GM23338 (cell line): ENCODE measurements around the gene MAP2K3. TPM values are rescaled to one million over a fixed set of nuclear protein-coding genes. Genes with fewer than 3 reads are reported as not detected.

Source experiments
- ATAC-seq: fragments of 200-7000 bp; cut with Tn5 transposase; 3 replicates; pipeline ENCODE4 v1.9.1; 2020
- DNase-seq: peaks from one replicate; pipeline ENCODE4 v3.0.0-alpha.2; 2015; ENCODE audit warnings: low spot score
- H2AFZ ChIP-seq: fragments of 200-600 bp; sonication (generic); 2 replicates; pipeline ENCODE4 v1.8.0; 2016; ENCODE audit warnings: antibody characterized with exemption, mild to moderate bottlenecking, moderate library complexity
- H3F3A ChIP-seq: fragments of 200-600 bp; sonication (generic); replicated peaks from 2 replicates; pipeline ENCODE4 v1.8.0; 2017; ENCODE audit warnings: antibody characterized with exemption, mixed run types, low read depth
- H3K27ac ChIP-seq: fragments of 200-600 bp; sonication (generic); 2 replicates; pipeline ENCODE4 v1.6.1; 2016; ENCODE audit warnings: low read depth
- H3K27me3 ChIP-seq: fragments of 200-600 bp; sonication (generic); 2 replicates; pipeline ENCODE4 v1.8.0; 2016; ENCODE audit warnings: mild to moderate bottlenecking, mixed run types, moderate library complexity; ENCODE audit not compliant: insufficient read depth
- H3K36me3 ChIP-seq: fragments of 200-600 bp; sonication (generic); 2 replicates; pipeline ENCODE4 v1.8.0; 2016; ENCODE audit warnings: mild to moderate bottlenecking; ENCODE audit not compliant: insufficient read depth
- H3K4me1 ChIP-seq: fragments of 200-600 bp; sonication (generic); 2 replicates; pipeline ENCODE4 v1.8.0; 2016; ENCODE audit warnings: mild to moderate bottlenecking, moderate library complexity; ENCODE audit not compliant: insufficient read depth
- H3K4me2 ChIP-seq: fragments of 200-600 bp; sonication (generic); 2 replicates; pipeline ENCODE4 v1.7.1; 2017; ENCODE audit warnings: mixed run types
- H3K4me3 ChIP-seq: fragments of 200-600 bp; sonication (generic); 2 replicates; pipeline ENCODE4 v1.6.1; 2016; ENCODE audit warnings: mixed run types
- H3K79me2 ChIP-seq: fragments of 200-600 bp; sonication (generic); replicated peaks from 2 replicates; pipeline ENCODE4 v1.8.0; 2017; ENCODE audit warnings: mild to moderate bottlenecking; ENCODE audit not compliant: insufficient read depth
- H3K9me2 ChIP-seq: fragments of 200-600 bp; sonication (generic); 2 replicates; pipeline ENCODE4 v1.8.0; 2017; ENCODE audit not compliant: insufficient read depth
- H4K20me1 ChIP-seq: fragments of 200-600 bp; sonication (generic); replicated peaks from 2 replicates; pipeline ENCODE4 v1.8.0; 2017; ENCODE audit warnings: mild to moderate bottlenecking; ENCODE audit not compliant: insufficient read depth
- H3K27ac Mint-ChIP-seq: 2 replicates; pipeline ENCODE4 v1.8.0; 2020; ENCODE audit warnings: inconsistent platforms, mild to moderate bottlenecking, moderate library complexity, mixed read lengths
- H3K27me3 Mint-ChIP-seq: 3 replicates; pipeline ENCODE4 v1.8.0; 2022; ENCODE audit warnings: low read depth, mild to moderate bottlenecking, moderate library complexity, mixed read lengths, inconsistent platforms; ENCODE audit not compliant: insufficient read depth, poor library complexity
- H3K36me3 Mint-ChIP-seq: 3 replicates; pipeline ENCODE4 v1.8.0; 2021; ENCODE audit warnings: low read depth, mild to moderate bottlenecking, inconsistent platforms, moderate library complexity, mixed read lengths
- H3K4me1 Mint-ChIP-seq: 3 replicates; pipeline ENCODE4 v1.8.0; 2020; ENCODE audit warnings: mild to moderate bottlenecking, inconsistent platforms, mixed read lengths
- H3K4me3 Mint-ChIP-seq: 3 replicates; pipeline ENCODE4 v1.8.0; 2021; ENCODE audit warnings: moderate library complexity, mild to moderate bottlenecking, inconsistent platforms, mixed read lengths
- H3K9me3 Mint-ChIP-seq: 3 replicates; pipeline ENCODE4 v1.8.0; 2020; ENCODE audit warnings: moderate library complexity, mild to moderate bottlenecking, inconsistent platforms, mixed read lengths
- CREB1 ChIP-seq: fragments of 250-450 bp; sonication (Bioruptor Pico); IDR thresholded peaks from 2 replicates; pipeline ENCODE4 v1.5.0; 2020; ENCODE audit warnings: low read depth, mild to moderate bottlenecking, moderate library complexity
- CTCF ChIP-seq, 2 experiments: fragments of 200-600 bp in 1 of 2; sonication (generic) in 1 of 2; conservative IDR thresholded peaks; 2 replicates each; pipeline versions ENCODE4 v1.5.1 to v1.6.1; 2016 to 2017; ENCODE audit warnings: antibody characterized with exemption in 2 of 2, low read depth in 2 of 2, mild to moderate bottlenecking in 2 of 2, moderate library complexity in 1 of 2
- ETS1 ChIP-seq: IDR thresholded peaks from 2 replicates; pipeline ENCODE4 v1.6.1; 2016; ENCODE audit warnings: antibody characterized with exemption
- JUNB ChIP-seq: IDR thresholded peaks from one replicate; pipeline ENCODE4 v1.6.1; 2016; ENCODE audit warnings: antibody characterized with exemption; ENCODE audit not compliant: unreplicated experiment
- NANOG ChIP-seq: IDR thresholded peaks from 2 replicates; pipeline ENCODE4 v1.6.1; 2016; ENCODE audit warnings: antibody characterized with exemption, borderline replicate concordance
- ZNF331 ChIP-seq: fragments of 250-450 bp; sonication (Bioruptor Pico); IDR thresholded peaks from 2 replicates; pipeline ENCODE4 v1.5.0; 2020; ENCODE audit warnings: low read depth, mild to moderate bottlenecking, moderate library complexity
- ZNF462 ChIP-seq: fragments of 250-450 bp; sonication (Bioruptor Pico); IDR thresholded peaks from 2 replicates; pipeline ENCODE4 v1.5.0; 2020; ENCODE audit warnings: mild to moderate bottlenecking, moderate library complexity
- polyA plus RNA-seq: library from polyadenylated mRNA; unstranded; fragments of >200 nt; fragmentation: Nextera tagmentation; extraction: Ambion mirVana; gene quantifications from 2 replicates; pipeline ENCODE4 v1.2.1, GENCODE V29; 2016
- total RNA-seq: library from RNA; depleted of rRNA; stranded (reverse); fragments of >200 nt; shearing (Covaris generic); gene quantifications from 2 replicates; pipeline ENCODE4 v1.2.3, GENCODE V29; 2014

Gene MAP2K3
- total and polyA plus RNA-seq, 2 experiments from 2014 or later, result 28.5 to 31.7 TPM

GRCh38 chr17:21362331-21362931 is 77.9 kb downstream of the MAP2K3 start:
- Mint-ChIP-seq H3K36me3 (no peaks in the 10 kb centered on the region; the same call in 2 of the 3 replicates), H3K27ac (no peak overlapping the region), H3K27me3 (peaks cover 5% of the 10 kb centered on the region), H3K4me1 (peaks cover 15% of the 10 kb centered on the region), H3K9me3 (no peaks in the 10 kb centered on the region), H3K4me3 (no peak overlapping the region)
- no peaks in the 10 kb centered on the region; the same call in 1 of the 2 replicates for H3K4me1 ChIP-seq
- H3K79me2 ChIP-seq, result no peaks in the 10 kb centered on the region
- H3K4me3 ChIP-seq, result no peak overlapping the region
- no peaks in the 10 kb centered on the region for H3K27me3 ChIP-seq
- no peaks in the 10 kb centered on the region; the same call in 1 of the 2 replicates for H3K9me2 ChIP-seq
- H3K4me2 ChIP-seq, result no peak overlapping the region
- H3F3A ChIP-seq, result no peaks in the 10 kb centered on the region
- H2AFZ ChIP-seq, result no peak overlapping the region
- ATAC-seq, result no peak
- H3K36me3 ChIP-seq, result no peaks in the 10 kb centered on the region
- no peaks in the 10 kb centered on the region for H4K20me1 ChIP-seq
- H3K27ac ChIP-seq, result no peak overlapping the region
- no peak for TF ChIP-seq CTCF (conservative IDR thresholded peaks at IDR 0.05; ENCODE audit: low read depth in 2 of 2)
- TF ChIP-seq ZNF331 (CRISPR knock-in tag), result no peak
- DNase-seq, result no peak

DNA sequence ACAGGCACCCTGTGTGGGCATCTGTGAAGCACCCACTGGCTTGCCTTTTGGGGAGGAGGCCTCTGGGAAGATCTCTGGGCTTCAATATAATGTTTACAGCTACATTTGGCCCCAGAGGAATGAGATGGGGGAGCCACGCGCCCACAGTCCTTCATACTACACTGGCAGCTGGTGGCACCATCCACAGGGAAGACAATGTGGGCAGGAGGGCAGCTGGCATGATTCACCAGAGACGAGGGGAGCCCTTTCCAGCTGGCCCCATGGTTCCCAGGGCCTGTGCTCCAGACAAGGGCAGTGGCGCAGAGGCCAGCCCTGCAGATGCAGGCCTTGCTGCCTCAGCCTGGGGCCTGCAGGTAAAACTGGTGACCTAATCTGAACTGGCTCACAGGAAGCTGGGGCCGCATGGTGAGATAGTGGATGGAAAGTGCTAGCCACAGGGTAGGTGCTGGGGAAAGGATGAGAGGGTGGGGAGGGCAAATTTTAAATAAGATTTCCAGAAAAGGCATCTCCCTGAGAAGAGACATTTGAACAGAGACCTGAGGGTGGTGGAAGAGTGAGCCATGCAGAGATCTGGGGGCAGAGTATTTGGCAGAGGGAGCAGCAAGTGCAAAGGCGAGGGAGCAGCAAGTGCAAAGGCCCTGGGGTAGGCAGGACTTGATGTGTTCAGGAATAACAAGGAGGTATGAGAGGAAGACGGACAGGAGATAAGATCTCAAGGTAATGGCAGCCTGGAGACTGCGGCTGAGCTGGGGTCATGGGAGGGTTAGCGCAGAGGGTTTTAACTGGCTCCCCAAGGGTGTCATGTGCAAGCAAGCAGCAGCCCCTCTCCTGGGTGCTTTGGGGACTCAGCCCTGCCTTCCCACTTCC is 79.5 kb downstream of the MAP2K3 start:
- Histone ChIP-seq H3K79me2 (no peaks in the 10 kb centered on the region), H3K27me3 (no peaks in the 10 kb centered on the region), H3K36me3 (no peaks in the 10 kb centered on the region), H3K9me2 (no peaks in the 10 kb centered on the region; the same call in 1 of the 2 replicates), H3K4me3 (no peak overlapping the region), H3K4me1 (no peaks in the 10 kb centered on the region; the same call in 1 of the 2 replicates), H3K27ac (no peak overlapping the region), H4K20me1 (no peaks in the 10 kb centered on the region), H2AFZ (no peak overlapping the region), H3K4me2 (no peak overlapping the region), H3F3A (no peaks in the 10 kb centered on the region)
- H3K4me1 Mint-ChIP-seq, result peaks cover 10% of the 10 kb centered on the region
- ATAC-seq (no peak), DNase-seq (no peak)
- no peak overlapping the region; the same call in 2 of the 3 replicates for H3K4me3 Mint-ChIP-seq
- peaks cover 5% of the 10 kb centered on the region for H3K27me3 Mint-ChIP-seq
- no peak overlapping the region for H3K27ac Mint-ChIP-seq
- H3K9me3 Mint-ChIP-seq, result no peaks in the 10 kb centered on the region
- no peaks in the 10 kb centered on the region; the same call in 2 of the 3 replicates for H3K36me3 Mint-ChIP-seq
- no peak for TF ChIP-seq JUNB
- TF ChIP-seq ETS1, result no peak
- TF ChIP-seq CREB1 (CRISPR knock-in tag), result no peak
- no peak for TF ChIP-seq NANOG
- no peak for TF ChIP-seq ZNF462
